NCI-H345 treated with DMSO at 0.1 percent for 48 hours (cell line): ENCODE measurements around the gene SCN4A.
A peak's percentile ranks its signal among the peaks of the same experiment; 100 is the strongest.
"Not testable (repeated sequence)": the region's sequence is repeated elsewhere in the genome, so short reads cannot be mapped to it uniquely, and the experiment has no call there.

Experiments
- DNase-seq: peaks from one replicate; lab custom pipeline; 2025; ENCODE audit not compliant: unreplicated experiment; lab: John Stamatoyannopoulos, UW

The SCN4A gene

DNA sequence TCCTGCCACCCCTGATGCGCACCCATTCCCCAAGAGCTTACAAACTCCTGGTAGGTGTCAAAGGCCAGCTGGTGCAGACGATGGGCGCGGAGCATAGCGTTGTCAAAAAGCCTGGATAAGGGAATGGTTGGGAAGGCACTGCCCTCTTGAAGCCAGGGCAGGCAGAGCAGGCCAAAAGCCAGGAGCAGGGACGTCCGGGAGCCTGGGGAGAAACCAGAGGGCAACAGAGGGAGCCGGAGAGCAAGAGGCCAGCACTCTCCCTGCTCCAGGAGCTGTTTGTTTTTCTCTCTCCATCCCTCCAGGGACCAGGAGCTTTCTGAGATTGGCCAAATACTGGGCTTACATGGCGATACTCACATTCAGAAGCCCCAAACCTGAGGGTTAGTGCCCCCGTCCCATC is 54.4 kb downstream of the SCN4A start:
- no peak for DNase-seq

DNA sequence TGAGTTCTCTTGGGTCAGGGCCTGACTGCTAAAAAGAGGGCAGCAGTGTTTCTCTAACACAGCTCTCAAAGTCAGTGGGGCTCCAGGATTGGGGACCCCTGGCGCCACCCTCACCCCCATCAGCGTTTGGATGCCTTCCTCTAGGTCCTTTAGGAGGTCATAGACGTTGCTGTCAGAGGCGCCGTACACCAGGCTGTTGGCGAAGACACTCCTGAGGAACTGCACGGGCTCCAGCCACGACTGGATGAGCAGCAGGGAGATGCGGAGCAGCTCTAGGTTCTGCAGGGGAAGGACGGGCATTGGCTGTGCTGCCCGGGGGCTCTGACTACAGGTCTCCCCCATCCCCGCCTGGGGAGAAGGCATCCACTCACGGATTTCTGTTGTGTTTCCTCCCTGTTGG is 55.1 kb downstream of the SCN4A start:
- no peak for DNase-seq

DNA sequence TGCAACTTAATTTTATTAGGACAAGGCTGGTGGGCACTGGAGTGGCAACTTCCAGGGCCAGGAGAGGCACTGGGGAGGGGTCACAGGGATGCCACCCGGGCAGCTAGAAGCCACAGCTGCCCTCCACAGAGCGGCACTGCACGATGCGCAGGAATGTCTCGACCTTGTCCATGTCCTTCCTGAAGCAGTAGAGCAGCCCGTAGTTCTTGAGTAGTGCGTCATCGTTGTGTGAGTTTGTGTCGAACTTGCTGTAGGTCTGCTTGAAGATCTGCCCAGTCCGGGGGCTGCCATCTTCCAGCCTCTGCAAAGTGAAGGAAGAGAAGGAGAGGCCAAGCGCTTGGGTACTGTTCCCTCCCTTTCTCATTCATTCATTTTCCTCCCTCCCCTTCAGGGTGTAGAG is 55.5 kb downstream of the SCN4A start:
- DNase-seq, result not testable (repeated sequence)

DNA sequence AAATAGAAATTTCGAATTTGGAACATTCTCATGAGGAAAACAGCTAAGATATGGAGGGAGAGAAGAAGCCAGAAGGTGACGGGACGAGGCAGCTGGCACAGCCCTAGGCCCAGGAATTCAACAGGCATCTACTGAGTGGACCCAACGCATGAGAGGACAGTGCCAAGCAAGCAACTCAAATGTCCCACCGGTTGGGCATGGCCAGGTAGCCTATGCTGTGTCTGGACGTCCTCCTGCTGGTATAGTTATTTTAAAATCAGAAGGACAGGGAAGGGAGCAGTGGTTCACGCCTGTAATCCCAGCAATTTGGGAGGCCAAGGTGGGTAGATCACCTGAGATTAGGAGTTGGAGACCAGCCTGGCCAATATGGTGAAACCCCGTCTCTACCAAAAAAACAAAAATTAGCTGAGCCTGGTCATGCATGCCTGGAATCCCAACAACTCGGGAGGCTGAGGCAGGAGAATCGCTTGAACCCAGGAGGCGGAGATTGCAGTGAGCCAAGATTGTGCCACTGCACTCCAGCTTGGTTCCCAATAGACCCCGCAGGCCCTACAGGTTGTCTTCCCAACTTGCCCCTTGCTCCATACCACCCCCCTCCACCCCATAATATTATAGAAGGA is 56.0 kb downstream of the SCN4A start:
- DNase-seq, result no peak

DNA sequence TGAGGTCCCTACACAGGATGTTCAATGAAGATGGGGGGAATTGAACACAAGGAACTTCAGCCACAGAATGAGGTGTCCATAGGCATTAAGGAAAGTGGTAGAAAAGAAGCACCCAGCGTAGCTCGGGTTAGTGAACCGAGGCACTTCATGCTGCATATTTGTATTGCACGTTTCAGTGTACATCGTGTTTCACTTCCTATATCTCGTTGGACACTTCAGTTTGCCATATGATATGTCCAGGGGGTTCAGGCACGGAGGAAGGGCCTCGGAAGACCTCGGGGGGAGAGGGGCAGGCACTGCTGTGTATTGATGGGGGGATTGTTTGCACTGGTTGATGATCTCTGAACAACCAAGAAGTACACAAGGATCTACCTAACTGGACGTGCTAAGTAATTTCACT is 57.0 kb downstream of the SCN4A start:
- DNase-seq, result not testable (repeated sequence)

DNA sequence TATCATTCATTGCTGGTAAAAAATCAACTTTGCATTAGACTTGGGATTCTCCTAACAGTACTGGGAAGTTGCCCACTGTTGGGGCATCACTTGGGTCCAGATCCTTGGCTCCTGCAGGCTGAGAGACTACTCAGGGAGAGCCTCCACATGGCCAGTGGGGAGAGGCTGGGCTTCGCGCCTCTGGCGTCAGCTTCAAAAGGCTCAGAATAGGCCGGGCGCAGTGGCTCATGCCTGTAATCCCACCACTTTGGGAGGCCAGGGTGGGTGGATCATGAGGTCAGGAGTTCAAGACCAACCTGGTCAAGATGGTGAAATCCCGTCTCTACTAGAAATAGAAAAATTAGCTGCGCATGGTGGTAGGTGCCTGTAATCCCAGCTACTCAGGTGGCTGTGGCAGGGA is 58.2 kb downstream of the SCN4A start:
- no peak for DNase-seq

DNA sequence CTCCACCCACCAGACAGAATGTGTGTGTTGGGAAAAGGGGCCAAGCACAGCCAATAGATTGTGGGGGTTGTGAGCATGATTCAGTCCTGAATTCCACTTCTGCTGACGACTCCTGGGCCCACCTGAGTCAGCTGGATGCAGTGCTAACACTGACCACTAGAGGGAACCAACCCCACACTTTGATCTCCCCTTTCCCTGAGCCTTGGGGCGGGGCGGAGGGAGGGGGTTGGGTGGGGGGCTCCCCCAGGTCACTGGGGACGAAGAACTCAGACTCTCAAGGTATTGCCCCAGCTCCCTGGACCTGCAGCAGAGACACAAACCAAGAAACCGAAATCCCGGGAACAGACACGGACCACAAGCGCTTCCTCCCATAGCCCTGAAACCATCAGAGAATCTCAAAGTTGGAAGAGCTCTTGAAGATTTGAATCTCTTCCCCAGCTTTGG is 61.0 kb downstream of the SCN4A start:
- peak; percentile 7 for DNase-seq

DNA sequence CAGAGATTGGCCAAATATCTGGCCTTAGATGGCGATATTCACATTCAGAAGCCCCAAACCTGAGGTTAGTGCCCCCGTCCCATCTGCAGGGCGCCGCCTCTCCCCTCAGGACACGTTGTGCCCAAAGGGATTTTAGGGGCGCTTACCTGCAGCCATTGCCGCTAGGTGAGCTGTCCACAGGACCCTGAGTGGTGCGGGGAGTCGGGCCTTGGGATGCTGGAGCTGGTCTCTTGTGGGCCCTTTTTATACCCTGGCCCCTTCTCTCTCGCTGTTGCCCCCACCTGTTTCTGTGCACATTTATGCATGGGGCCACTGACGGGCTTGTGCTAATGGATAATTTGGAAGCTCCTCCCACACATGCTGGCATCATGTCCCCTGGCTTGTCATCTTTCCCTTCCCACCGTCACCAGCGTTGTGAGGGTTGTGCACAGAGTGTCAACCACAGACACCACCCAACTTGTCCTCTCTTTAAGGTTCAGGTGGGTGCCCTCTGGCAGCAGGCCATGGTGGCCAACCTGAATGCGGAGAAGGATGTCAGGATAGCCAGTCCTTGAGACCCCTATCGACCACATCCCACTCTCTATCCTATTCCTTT is 61.6 kb downstream of the SCN4A start, which contains the start of gene CSHL1:
Gene CSHL1 (minus strand): TSS at position 218 of the 595 bp plus-strand sequence. CDS start 62 bp downstream, at position 156.
- DNase-seq, result no peak

DNA sequence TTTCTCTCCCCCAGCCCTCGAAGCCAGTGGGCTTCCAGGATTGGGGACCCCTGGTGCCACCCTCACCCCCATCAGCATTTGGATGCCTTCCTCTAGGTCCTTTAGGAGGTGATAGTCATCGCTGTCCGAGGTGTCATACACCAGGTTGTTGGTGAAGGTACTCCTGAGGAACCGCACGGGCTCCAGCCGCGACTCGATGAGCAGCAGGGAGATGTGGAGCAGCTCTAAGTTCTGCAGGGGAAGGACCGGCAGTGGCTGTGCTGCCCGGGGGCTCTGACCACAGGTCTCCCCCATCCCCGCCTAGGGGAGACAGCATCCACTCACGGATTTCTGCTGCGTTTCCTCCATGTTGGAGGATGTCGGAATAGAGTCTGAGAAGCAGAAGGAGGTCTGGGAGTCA is 62.6 kb downstream of the SCN4A start:
- DNase-seq, result no peak

DNA sequence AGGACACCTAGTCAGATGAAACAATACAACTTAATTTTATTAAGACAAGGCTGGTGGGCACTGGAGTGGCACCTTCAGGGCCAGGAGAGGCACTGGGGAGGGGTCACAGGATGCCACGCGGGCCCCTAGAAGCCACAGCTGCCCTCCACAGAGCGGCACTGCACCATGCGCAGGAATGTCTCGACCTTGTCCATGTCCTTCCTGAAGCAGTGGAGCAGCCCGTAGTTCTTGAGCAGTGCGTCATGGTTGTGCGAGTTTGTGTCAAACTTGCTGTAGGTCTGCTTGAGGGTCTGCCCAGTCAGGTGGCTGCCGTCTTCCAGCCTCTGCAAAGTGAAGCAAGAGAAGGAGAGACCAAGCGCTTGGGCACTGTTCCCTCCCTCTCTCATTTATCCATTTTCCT is 63.1 kb downstream of the SCN4A start:
- not testable (repeated sequence) for DNase-seq

DNA sequence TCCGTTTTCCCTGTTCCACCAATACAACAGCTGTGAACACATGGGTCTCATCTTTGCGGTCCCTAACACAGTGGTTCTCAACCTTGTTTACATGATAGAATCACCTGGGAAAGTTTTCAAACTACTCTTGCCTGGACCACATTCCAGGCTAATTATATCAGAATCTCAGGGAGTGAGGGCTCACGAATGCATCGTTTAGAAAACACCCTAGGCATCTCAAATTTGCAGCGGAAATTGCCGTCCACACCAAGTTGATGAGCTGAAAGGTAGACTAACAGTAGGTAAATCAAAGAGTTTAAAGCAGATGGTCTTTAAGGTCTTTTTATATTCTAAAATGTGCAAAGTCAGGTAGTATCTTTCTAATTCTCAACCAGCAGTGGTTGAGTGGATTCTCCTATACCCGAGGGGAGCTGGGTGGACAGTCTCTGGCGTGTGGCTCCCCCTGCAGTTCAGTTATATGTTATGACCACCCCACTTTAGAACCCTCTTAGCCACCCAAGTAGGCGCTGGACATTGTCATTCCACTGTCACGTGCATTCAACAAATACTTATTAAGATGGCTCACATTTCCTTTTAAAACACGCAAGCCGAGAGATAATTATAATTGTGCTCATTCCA is 65.4 kb downstream of the SCN4A start:
- DNase-seq, result not testable (repeated sequence)

DNA sequence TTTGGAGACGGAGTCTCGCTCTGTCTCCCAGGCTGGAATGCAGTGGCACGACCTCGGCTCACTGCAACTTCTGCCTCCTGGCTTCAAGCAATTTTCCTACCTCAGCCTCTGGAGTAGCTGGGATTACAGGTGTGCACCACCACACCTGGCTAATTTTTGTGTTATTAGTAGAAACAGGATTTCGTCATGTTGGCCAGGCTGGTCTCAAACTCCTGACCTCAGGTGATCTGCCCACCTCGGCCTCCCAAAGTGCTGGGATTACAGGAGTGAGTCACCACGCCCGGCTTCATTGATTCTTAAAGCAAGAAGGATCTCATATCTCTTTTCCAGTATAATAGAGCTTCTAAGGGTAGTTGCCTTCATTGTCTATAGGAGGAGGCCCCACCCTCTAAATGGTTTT is 67.9 kb downstream of the SCN4A start:
- not testable (repeated sequence) for DNase-seq

DNA sequence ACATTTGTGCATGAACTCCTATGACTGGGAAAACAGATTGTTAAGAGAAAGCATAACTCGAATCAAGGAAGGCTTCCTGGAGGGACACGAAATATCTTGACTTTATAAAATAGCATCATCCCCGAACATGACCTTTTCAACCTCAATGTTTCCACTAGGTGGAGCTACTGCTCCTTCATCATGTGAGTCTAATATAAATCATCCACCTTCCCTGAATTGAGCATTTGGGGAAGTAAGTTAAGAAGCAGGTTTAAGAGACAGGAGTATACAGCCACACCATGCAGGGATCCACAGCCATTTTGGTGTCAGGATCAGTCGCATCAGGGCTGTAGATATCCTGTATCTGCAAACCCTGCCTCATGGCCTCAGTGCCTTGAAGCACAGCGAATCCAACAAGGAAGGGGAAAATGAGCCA is 68.9 kb downstream of the SCN4A start:
- DNase-seq, result not testable (repeated sequence)

DNA sequence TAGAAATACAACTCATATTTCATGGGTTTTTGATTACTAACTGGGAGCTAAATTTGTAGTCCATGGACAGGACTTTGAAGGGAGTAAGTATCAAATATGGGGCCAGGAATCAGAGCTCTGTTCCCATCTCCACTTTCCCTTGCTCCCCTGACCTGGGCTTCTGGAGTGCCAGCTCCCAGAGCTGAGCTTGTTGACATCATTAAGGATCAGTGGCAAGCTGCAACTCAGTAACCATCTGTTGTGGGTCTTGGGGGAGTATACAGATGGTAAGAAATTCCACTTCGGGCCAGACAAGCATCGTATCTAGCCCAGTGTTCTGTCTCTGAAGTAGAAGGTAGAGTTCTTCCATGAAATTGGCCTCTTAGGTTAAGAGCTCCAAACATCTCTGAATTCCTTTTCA is 70.7 kb downstream of the SCN4A start:
- DNase-seq, result not testable (repeated sequence)

DNA sequence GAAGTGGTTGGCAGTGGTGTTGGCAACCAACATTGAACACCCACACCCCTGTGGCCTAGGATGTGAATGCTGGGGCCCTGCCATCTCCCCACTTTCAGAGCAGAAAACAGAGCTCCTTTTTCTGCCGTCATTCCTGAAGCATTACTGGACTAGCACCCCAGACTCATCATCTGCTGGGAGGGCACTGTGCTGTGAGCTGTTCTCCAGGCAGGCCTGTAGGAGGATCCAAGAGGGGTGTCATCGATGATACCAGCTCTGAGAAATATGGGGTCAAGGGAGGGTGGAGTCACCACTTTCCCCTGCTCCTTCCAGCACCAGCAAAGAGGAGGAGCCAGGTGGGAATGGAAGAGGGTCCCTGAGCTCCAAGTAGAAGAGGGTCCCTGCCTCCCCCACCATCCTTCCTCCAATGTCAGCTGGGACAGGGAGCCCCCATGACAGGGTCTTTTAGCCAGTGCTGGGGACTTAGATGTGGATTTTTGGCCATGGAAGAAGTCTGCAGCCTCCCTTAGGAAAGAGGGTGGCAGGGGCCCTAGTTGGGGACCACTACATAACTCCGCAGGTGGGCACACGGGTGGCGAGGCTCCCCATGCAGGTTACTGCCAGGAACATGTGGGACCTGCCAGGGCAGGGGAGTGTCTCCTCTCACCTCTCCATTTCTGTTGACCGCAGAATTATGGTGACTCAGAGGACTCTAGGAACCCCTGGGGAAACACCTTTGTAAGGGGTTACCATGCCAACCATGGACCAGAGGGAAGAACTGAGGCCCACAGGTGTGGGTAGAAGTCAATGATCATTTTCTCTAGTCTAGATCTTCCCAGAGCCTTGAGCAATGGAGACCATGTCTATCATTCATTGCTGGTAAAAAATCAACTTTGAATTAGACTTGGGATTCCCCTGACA is 73.6 kb downstream of the SCN4A start:
- not testable (repeated sequence) for DNase-seq

DNA sequence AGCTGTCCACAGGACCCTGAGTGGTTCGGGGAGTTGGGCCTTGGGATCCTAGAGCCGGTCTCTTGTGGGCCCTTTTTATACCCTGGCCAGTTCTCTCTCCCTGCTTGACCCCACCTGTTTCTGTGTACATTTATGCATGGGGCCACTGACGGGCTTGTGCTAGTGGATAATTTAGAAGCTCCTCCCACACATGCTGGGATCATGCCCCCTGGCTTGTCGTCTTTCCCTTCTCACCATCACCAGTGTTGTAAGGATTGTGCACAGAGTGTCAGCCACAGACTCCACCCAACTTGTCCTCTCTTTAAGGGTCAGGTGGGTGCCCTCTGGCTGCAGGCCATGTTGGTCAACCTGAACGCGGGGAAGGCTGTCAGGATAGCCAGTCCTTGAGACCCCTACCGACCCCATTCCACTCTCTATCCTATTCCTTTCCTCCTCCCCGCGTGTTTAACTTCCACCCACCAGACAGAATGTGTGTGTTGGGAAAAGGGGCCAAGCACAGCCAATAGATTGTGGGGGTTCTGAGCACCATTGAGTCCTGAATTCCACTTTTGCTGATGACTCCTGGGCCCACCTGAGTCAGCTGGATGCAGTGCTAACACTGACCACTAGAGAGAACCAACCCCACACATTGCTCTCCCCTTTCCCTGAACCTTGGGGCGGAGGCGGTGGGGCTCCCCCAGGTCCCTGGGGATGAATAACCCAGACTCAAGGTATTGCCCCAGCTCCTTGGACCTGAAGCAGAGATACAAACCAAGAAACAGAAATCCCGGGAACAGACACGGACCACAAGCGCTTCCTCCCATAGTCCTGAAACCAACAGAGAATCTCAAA is 76.0 kb downstream of the SCN4A start, which contains the start of gene CSH1:
Gene CSH1 (minus strand): TSS at position 51 of the 831 bp plus-strand sequence. CDS start 63 bp downstream, outside the sequence.
- DNase-seq, result not testable (repeated sequence)

DNA sequence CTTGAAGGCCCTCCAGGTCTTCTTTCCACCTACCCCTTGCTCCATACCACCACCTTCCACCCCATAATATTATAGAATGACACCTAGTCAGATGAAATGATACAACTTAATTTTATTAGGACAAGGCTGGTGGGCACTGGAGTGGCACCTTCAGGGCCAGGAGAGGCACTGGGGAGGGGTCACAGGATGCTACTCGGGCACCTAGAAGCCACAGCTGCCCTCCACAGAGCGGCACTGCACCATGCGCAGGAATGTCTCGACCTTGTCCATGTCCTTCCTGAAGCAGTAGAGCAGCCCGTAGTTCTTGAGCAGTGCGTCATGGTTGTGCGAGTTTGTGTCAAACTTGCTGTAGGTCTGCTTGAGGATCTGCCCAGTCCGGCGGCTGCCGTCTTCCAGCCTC is 77.9 kb downstream of the SCN4A start:
- not testable (repeated sequence) for DNase-seq

DNA sequence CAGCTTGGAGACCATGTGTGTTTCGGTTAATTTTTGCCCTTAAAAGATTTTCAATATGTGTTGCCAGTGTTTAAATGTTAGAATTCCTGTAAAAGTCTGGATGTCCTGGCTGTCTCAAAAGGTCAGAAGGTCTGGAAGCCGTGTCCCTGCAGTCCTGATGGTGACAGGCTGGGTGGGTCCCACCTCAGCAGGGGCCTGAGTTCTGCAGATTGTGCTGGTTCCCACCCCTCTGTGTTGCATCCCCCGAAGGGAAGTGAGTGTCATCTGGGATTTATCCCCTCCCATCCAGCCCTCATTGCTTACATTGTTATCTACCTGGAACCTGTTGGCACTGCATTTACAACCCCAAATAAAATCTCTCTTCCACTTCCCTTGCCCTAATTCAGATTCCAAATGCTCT is 78.7 kb downstream of the SCN4A start:
- not testable (repeated sequence) for DNase-seq

DNA sequence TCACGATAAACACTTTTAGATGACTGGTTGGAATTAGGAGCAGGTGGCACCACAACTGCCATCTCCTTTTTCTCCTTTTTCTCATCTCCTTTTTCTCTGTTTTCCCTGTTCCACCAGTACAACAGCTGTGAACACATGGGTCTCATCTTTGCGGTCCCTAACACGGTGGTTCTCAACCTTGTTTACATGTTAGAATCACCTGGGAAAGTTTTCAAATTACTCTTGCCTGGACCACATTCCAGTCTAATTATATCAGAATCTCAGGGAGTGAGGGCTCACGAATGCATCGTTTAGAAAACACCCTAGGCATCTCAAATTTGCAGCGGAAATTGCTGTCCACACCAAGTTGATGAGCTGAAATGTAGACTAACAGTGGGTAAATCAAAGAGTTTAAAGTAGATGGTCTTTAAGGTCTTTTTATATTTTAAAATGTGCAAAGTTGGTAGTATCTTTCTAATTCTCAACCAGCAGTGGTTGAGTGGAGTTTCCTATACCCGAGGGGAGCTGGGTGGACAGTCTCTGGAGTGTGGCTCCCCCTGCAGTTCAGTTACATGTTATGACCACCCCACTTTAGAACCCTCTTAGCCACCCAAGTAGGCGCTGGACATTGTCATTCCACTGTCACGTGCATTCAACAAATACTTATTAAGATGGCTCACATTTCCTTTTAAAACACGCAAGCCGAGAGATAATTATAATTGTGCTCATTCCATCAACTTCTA is 80.2 kb downstream of the SCN4A start:
- not testable (repeated sequence) for DNase-seq
